Panc1 (cell line): ENCODE measurements around the gene UNC45B.
"Not testable (repeated sequence)": the region's sequence is repeated elsewhere in the genome, so short reads cannot be mapped to it uniquely, and the experiment has no call there.

Experiments used
- POLR2AphosphoS5 ChIP-seq: IDR thresholded peaks from 2 replicates; pipeline ENCODE4 v1.6.1; 2012; ENCODE audit warnings: mild to moderate bottlenecking, low read depth, low read length, moderate library complexity
- TCF7L2 ChIP-seq: IDR thresholded peaks from 2 replicates; pipeline ENCODE4 v1.6.1; 2011; ENCODE audit warnings: mild to moderate bottlenecking, low read depth, low read length, inconsistent platforms
- TF ChIP-seq, protein P1 (sequence below): fragments of 450-650 bp; IDR thresholded peaks from 2 replicates; pipeline ENCODE4 v1.5.1; 2017; ENCODE audit warnings: mild to moderate bottlenecking
- TF ChIP-seq, protein P2 (sequence below), 2 experiments: IDR thresholded peaks; 2 replicates each; pipeline ENCODE4 v1.6.1; 2011 to 2012; ENCODE audit warnings: low read depth in 2 of 2, control low read depth in 1 of 2, low read length in 1 of 2, mild to moderate bottlenecking in 1 of 2, moderate library complexity in 1 of 2; ENCODE audit not compliant: insufficient read depth in 1 of 2

DNA sequence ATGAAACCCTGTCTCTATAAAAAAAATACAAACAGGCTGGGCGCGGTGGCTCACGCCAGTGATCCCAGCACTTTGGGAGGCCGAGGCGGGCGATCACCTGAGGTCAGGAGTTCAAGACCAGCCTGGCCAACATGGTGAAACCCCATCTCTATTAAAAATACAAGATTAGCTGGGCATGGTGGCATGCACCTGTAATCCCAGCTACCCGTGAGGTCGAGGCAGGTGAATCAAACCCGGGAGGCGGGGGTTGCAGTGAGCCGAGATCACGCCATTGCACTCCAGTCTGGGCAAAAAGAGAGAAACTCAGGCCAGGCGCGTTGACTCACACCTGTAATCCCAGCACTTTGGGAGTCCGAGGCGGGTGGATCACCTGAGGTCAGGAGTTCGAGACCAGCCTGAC is 36.8 kb upstream of the UNC45B start:
- TF ChIP-seq, protein P1, sequence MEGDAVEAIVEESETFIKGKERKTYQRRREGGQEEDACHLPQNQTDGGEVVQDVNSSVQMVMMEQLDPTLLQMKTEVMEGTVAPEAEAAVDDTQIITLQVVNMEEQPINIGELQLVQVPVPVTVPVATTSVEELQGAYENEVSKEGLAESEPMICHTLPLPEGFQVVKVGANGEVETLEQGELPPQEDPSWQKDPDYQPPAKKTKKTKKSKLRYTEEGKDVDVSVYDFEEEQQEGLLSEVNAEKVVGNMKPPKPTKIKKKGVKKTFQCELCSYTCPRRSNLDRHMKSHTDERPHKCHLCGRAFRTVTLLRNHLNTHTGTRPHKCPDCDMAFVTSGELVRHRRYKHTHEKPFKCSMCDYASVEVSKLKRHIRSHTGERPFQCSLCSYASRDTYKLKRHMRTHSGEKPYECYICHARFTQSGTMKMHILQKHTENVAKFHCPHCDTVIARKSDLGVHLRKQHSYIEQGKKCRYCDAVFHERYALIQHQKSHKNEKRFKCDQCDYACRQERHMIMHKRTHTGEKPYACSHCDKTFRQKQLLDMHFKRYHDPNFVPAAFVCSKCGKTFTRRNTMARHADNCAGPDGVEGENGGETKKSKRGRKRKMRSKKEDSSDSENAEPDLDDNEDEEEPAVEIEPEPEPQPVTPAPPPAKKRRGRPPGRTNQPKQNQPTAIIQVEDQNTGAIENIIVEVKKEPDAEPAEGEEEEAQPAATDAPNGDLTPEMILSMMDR = not testable (repeated sequence)
- TF ChIP-seq, protein P2, sequence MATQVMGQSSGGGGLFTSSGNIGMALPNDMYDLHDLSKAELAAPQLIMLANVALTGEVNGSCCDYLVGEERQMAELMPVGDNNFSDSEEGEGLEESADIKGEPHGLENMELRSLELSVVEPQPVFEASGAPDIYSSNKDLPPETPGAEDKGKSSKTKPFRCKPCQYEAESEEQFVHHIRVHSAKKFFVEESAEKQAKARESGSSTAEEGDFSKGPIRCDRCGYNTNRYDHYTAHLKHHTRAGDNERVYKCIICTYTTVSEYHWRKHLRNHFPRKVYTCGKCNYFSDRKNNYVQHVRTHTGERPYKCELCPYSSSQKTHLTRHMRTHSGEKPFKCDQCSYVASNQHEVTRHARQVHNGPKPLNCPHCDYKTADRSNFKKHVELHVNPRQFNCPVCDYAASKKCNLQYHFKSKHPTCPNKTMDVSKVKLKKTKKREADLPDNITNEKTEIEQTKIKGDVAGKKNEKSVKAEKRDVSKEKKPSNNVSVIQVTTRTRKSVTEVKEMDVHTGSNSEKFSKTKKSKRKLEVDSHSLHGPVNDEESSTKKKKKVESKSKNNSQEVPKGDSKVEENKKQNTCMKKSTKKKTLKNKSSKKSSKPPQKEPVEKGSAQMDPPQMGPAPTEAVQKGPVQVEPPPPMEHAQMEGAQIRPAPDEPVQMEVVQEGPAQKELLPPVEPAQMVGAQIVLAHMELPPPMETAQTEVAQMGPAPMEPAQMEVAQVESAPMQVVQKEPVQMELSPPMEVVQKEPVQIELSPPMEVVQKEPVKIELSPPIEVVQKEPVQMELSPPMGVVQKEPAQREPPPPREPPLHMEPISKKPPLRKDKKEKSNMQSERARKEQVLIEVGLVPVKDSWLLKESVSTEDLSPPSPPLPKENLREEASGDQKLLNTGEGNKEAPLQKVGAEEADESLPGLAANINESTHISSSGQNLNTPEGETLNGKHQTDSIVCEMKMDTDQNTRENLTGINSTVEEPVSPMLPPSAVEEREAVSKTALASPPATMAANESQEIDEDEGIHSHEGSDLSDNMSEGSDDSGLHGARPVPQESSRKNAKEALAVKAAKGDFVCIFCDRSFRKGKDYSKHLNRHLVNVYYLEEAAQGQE (IDR thresholded peaks at IDR 0.05; ENCODE audit: insufficient read depth in 1 of 2, low read depth in 2 of 2, low read length in 1 of 2) = not testable (repeated sequence)
- TF ChIP-seq POLR2AphosphoS5, TCF7L2: not testable (repeated sequence)
